HG03064 (cell line): ENCODE data around the gene GARNL3.

ENCODE experiments used
- ATAC-seq: cut with Tn5 transposase; IDR thresholded peaks from one replicate; pipeline ENCODE4 v1.9.1; 2021; ENCODE audit warnings: low read depth; ENCODE audit not compliant: unreplicated experiment

Gene GARNL3

GRCh38 chr9:127398715-127399400 is 134.3 kb downstream of the GARNL3 start:
- ATAC-seq: no peak

GRCh38 chr9:127399736-127400269 is 135.2 kb downstream of the GARNL3 start:
- no peak for ATAC-seq

- no peak for ATAC-seq
Observed at GRCh38 chr9:127402401-127403090, 138.0 kb downstream of the GARNL3 start.

- no peak for ATAC-seq
Observed at GRCh38 chr9:127403507-127404192, 139.1 kb downstream of the GARNL3 start.

GRCh38 chr9:127404631-127405030 is 140.1 kb downstream of the GARNL3 start:
- no peak for ATAC-seq

GRCh38 chr9:127405344-127406125 is 141.0 kb downstream of the GARNL3 start:
- no peak for ATAC-seq

- no peak for ATAC-seq
Observed at GRCh38 chr9:127406799-127407491, 142.4 kb downstream of the GARNL3 start.

- no peak for ATAC-seq
Observed at GRCh38 chr9:127407492-127407843, 142.9 kb downstream of the GARNL3 start.

GRCh38 chr9:127411122-127411521 is 146.5 kb downstream of the GARNL3 start:
- no peak for ATAC-seq

- no peak for ATAC-seq
Observed at GRCh38 chr9:127415141-127415540, 150.6 kb downstream of the GARNL3 start.

- ATAC-seq: no peak
Observed at GRCh38 chr9:127415657-127416056, 151.1 kb downstream of the GARNL3 start.

GRCh38 chr9:127417131-127418036 is 152.8 kb downstream of the GARNL3 start:
- no peak for ATAC-seq

- no peak for ATAC-seq
Observed at GRCh38 chr9:127418037-127418471, 153.5 kb downstream of the GARNL3 start.

- no peak for ATAC-seq
Observed at GRCh38 chr9:127419348-127419747, 154.8 kb downstream of the GARNL3 start.

- no peak for ATAC-seq
Observed at GRCh38 chr9:127421057-127421456, 156.5 kb downstream of the GARNL3 start.

GRCh38 chr9:127422133-127422782 is 157.7 kb downstream of the GARNL3 start:
- ATAC-seq: no peak

GRCh38 chr9:127422787-127423186 is 158.2 kb downstream of the GARNL3 start:
- ATAC-seq: no peak

- no peak for ATAC-seq
Observed at GRCh38 chr9:127423476-127423933, 158.9 kb downstream of the GARNL3 start.
